NCI-H1105 (cell line): ENCODE data around the gene PPM1L.

ENCODE experiments used
- DNase-seq: peaks from one replicate; lab custom pipeline; 2025; lab: John Stamatoyannopoulos, UW

PPM1L gene

GRCh38 chr3:160765211-160765610 is 9.2 kb downstream of the PPM1L start:
- DNase-seq = no peak

GRCh38 chr3:160768031-160768430 is 12.0 kb downstream of the PPM1L start:
- DNase-seq = no peak

- no peak for DNase-seq
Observed at GRCh38 chr3:160768918-160769317, 12.9 kb downstream of the PPM1L start.

GRCh38 chr3:160771811-160772459 is 15.9 kb downstream of the PPM1L start:
- no peak for DNase-seq

GRCh38 chr3:160773722-160774121 is 17.7 kb downstream of the PPM1L start:
- DNase-seq = no peak

GRCh38 chr3:160774172-160774571 is 18.1 kb downstream of the PPM1L start:
- DNase-seq = no peak

- no peak for DNase-seq
Observed at GRCh38 chr3:160778480-160778879, 22.4 kb downstream of the PPM1L start.

GRCh38 chr3:160779040-160779439 is 23.0 kb downstream of the PPM1L start:
- no peak for DNase-seq

GRCh38 chr3:160780245-160780644 is 24.2 kb downstream of the PPM1L start:
- no peak for DNase-seq

GRCh38 chr3:160781402-160781801 is 25.4 kb downstream of the PPM1L start:
- DNase-seq = no peak

- no peak for DNase-seq
Observed at GRCh38 chr3:160781863-160782262, 25.8 kb downstream of the PPM1L start.

- no peak for DNase-seq
Observed at GRCh38 chr3:160784853-160785252, 28.8 kb downstream of the PPM1L start.

- DNase-seq = no peak
Observed at GRCh38 chr3:160790726-160791125, 34.7 kb downstream of the PPM1L start.

- no peak for DNase-seq
Observed at GRCh38 chr3:160792540-160792939, 36.5 kb downstream of the PPM1L start.

GRCh38 chr3:160793722-160794252 is 37.8 kb downstream of the PPM1L start:
- DNase-seq = no peak

GRCh38 chr3:160796089-160796812 is 40.2 kb downstream of the PPM1L start:
- DNase-seq = no peak

- DNase-seq = no peak
Observed at GRCh38 chr3:160796813-160797164, 40.8 kb downstream of the PPM1L start.

GRCh38 chr3:160797356-160797755 is 41.3 kb downstream of the PPM1L start:
- DNase-seq = no peak

GRCh38 chr3:160801386-160802118 is 45.5 kb downstream of the PPM1L start:
- DNase-seq = no peak

- no peak for DNase-seq
Observed at GRCh38 chr3:160804762-160805161, 48.7 kb downstream of the PPM1L start.

GRCh38 chr3:160806094-160806493 is 50.1 kb downstream of the PPM1L start:
- no peak for DNase-seq

GRCh38 chr3:160806686-160807085 is 50.7 kb downstream of the PPM1L start:
- DNase-seq = no peak

GRCh38 chr3:160808838-160809237 is 52.8 kb downstream of the PPM1L start:
- DNase-seq = peak; percentile 87
